Stimulated activated CD8-positive, alpha-beta memory T cell treated with anti-CD3 and anti-CD28 coated beads, Interleukin-7, amount 100 ng/mL, for 24 hours (primary cell): ENCODE data around the gene ZNF613.
"Not testable (repeated sequence)": the region's sequence is repeated elsewhere in the genome, so short reads cannot be mapped to it uniquely, and the experiment has no call there.

Experiments
- DNase-seq: peaks from one replicate; pipeline ENCODE4 v3.0.0-alpha.2; 2020; ENCODE audit warnings: low read depth

Gene ZNF613

GRCh38 chr19:51944798-51945552 lies 17.7 kb downstream of the ZNF613 start:
- no peak for DNase-seq

- no peak for DNase-seq
Observed at GRCh38 chr19:51946602-51947001, 19.3 kb downstream of the ZNF613 start.

GRCh38 chr19:51948975-51949374 lies 21.7 kb downstream of the ZNF613 start:
- no peak for DNase-seq

GRCh38 chr19:51957846-51958245 lies 30.6 kb downstream of the ZNF613 start:
- DNase-seq = not testable (repeated sequence)

- DNase-seq = no peak
Observed at GRCh38 chr19:51959791-51960190, 32.5 kb downstream of the ZNF613 start.

- not testable (repeated sequence) for DNase-seq
Observed at GRCh38 chr19:51960621-51961233, 33.5 kb downstream of the ZNF613 start.

GRCh38 chr19:51965583-51965982 lies 38.3 kb downstream of the ZNF613 start:
- DNase-seq = no peak

- DNase-seq = no peak
Observed at GRCh38 chr19:51970718-51971117, 43.4 kb downstream of the ZNF613 start.

- DNase-seq = no peak
Observed at GRCh38 chr19:51971624-51972023, 44.4 kb downstream of the ZNF613 start.

GRCh38 chr19:51975787-51976186 lies 48.5 kb downstream of the ZNF613 start:
- DNase-seq = not testable (repeated sequence)

- DNase-seq = no peak
Observed at GRCh38 chr19:51976852-51977251, 49.6 kb downstream of the ZNF613 start.

- DNase-seq = no peak
Observed at GRCh38 chr19:51977346-51977745, 50.1 kb downstream of the ZNF613 start.

GRCh38 chr19:51978882-51979281 lies 51.6 kb downstream of the ZNF613 start:
- DNase-seq = no peak

GRCh38 chr19:51980116-51980736 lies 53.0 kb downstream of the ZNF613 start:
- DNase-seq = no peak

- DNase-seq = not testable (repeated sequence)
Observed at GRCh38 chr19:51980926-51981325, 53.7 kb downstream of the ZNF613 start.

GRCh38 chr19:51983361-51983760 lies 56.1 kb downstream of the ZNF613 start:
- no peak for DNase-seq

GRCh38 chr19:51986309-51987291 lies 59.3 kb downstream of the ZNF613 start, which contains the start of gene ZNF350:
TSS of gene ZNF350 (minus strand) at chr19:51986840. CDS start at chr19:51974360, 12,480 bp downstream.
- DNase-seq = peak; percentile 65

- no peak for DNase-seq
Observed at GRCh38 chr19:51993422-51993821, 66.2 kb downstream of the ZNF613 start.

- no peak for DNase-seq
Observed at GRCh38 chr19:51994048-51994644, 66.9 kb downstream of the ZNF613 start.
